HG02642 (cell line): Measurements from ENCODE around the gene FRAT2.
A peak's percentile ranks its signal among the peaks of the same experiment; 100 is the strongest.
"Not testable (repeated sequence)": the region's sequence is repeated elsewhere in the genome, so short reads cannot be mapped to it uniquely, and the experiment has no call there.

ENCODE experiments used
- ATAC-seq: cut with Tn5 transposase; IDR thresholded peaks from one replicate; pipeline ENCODE4 v1.9.1; 2021; ENCODE audit warnings: mild to moderate bottlenecking; ENCODE audit not compliant: unreplicated experiment, poor library complexity

FRAT2 gene

DNA sequence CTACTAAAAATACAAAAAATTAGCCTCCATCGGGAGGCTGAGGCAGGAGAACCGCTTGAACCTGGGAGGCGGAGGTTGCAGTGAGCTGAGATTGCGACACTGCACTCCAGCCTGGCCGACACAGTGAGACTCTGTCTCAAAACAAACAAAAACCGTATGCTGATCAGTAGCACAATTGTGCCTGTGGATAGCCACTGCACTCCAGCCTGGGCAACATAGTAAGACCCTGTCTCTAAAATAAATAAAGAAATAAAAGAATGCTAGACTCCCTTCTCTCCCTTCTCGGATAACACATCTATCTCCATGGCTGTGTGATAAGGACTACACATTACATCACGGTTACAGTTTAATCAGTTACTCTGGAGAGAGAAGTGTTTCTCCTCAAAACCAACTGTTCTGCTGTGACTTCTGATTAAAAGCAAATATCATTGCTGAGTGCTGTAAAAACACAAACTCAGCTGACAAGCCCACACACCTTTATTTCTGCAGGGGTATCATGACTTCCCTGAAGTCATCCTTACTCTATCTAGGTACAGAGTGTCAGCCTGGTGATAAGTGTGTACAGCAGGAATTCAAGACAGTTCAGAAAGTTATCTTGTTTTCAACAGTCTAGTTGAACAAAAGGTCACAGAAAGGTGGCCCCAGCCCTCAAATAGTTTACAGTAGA lies 36.8 kb downstream of the FRAT2 start:
- no peak for ATAC-seq

DNA sequence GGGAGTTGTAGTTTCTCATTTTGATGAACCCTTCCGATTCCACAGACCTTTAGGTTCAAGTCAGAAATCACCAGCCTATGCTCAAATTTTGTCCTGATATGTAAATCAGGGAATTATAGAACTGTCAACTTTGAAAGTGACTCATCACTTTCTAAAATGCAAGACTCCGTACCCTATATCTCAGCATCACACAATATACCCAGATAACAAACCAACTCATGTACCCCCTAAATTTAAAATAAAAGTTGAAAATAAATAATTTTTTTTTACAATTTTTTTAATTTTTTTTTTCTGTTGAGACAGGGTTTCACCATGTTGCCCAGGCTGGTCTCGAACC lies 41.7 kb downstream of the FRAT2 start:
- no peak for ATAC-seq

GRCh38 chr10:97292097-97292861 lies 42.2 kb downstream of the FRAT2 start, which contains the start of gene ARHGAP19:
Gene ARHGAP19 (minus strand): TSS chr10:97292637. CDS start chr10:97292627, 10 bp downstream.
- ATAC-seq: peak; percentile 96

GRCh38 chr10:97291357-97292096 lies 43.0 kb downstream of the FRAT2 start:
- ATAC-seq: no peak

- ATAC-seq: not testable (repeated sequence)
These were observed 43.8 kb downstream of the FRAT2 start for GRCh38 chr10:97290576-97291356.

GRCh38 chr10:97290076-97290475 lies 44.5 kb downstream of the FRAT2 start:
- ATAC-seq: not testable (repeated sequence)
